Panc1 (cell line): Measurements from ENCODE around the gene RBM11. TPM values are rescaled to one million over a fixed set of nuclear protein-coding genes. Genes with fewer than 3 reads are reported as not detected.

Source experiments
- ATAC-seq: fragments of 200-7000 bp; cut with Tn5 transposase; 2 replicates; pipeline ENCODE4 v1.9.1; 2020; ENCODE audit warnings: mild to moderate bottlenecking, moderate library complexity
- BruUV-seq: library from RNA; stranded (reverse); fragments of 400-500 nt; replicated peaks from 2 replicates; lab custom pipeline; 2021; lab: Mats Ljungman, UMichigan
- CTCF ChIA-PET: fragments of 300-600 bp; sonication (Branson Sonifier 250); formaldehyde crosslinking; loops from one replicate; lab custom pipeline; 2022; ENCODE audit warnings: antibody characterized with exemption; lab: Charles Lee
- POLR2A ChIA-PET: fragments of 300-600 bp; sonication (Branson Sonifier 250); formaldehyde crosslinking; loops from one replicate; lab custom pipeline; 2022; ENCODE audit warnings: antibody characterized with exemption; lab: Charles Lee
- DNase-seq: peaks from one replicate; pipeline ENCODE4 v3.0.0-alpha.2; 2010; ENCODE audit warnings: low read depth, low spot score
- H3K27ac ChIP-seq: 2 replicates; pipeline ENCODE4 v1.5.1; 2011; ENCODE audit warnings: mild to moderate bottlenecking, low read length, inconsistent platforms
- H3K27me3 ChIP-seq: fragments of 200-500 bp; sonication (Bioruptor generic); 2 replicates; pipeline ENCODE4 v1.6.0; 2014; ENCODE audit warnings: low read length, inconsistent platforms; ENCODE audit not compliant: control insufficient read depth, insufficient read depth
- H3K36me3 ChIP-seq: fragments of 200-500 bp; sonication (Bioruptor generic); 2 replicates; pipeline ENCODE4 v1.5.1; 2014; ENCODE audit warnings: inconsistent platforms, mild to moderate bottlenecking, low read length, moderate library complexity; ENCODE audit not compliant: control insufficient read depth, insufficient read depth
- H3K4me1 ChIP-seq: 2 replicates; pipeline ENCODE4 v1.5.1; 2011; ENCODE audit warnings: inconsistent platforms, mild to moderate bottlenecking, low read length, moderate library complexity; ENCODE audit not compliant: control insufficient read depth, insufficient read depth
- H3K4me3 ChIP-seq, 2 experiments: 2 replicates each; pipeline ENCODE4 v1.5.1; 2011 to 2012; ENCODE audit warnings: low read depth in 2 of 2, low read length in 2 of 2, mild to moderate bottlenecking in 2 of 2, inconsistent platforms in 1 of 2, moderate library complexity in 1 of 2
- H3K9me3 ChIP-seq: fragments of 200-500 bp; sonication (Bioruptor generic); 2 replicates; pipeline ENCODE4 v1.5.1; 2014; ENCODE audit warnings: low read depth, mild to moderate bottlenecking, inconsistent platforms, low read length, moderate library complexity; ENCODE audit not compliant: control insufficient read depth, insufficient read depth
- CTCF ChIP-seq: fragments of 450-650 bp; IDR thresholded peaks from 2 replicates; pipeline ENCODE4 v1.5.1; 2017; ENCODE audit warnings: mild to moderate bottlenecking
- POLR2AphosphoS5 ChIP-seq: IDR thresholded peaks from 2 replicates; pipeline ENCODE4 v1.6.1; 2012; ENCODE audit warnings: mild to moderate bottlenecking, low read depth, low read length, moderate library complexity
- REST ChIP-seq, 2 experiments: IDR thresholded peaks; 2 replicates each; pipeline ENCODE4 v1.6.1; 2011 to 2012; ENCODE audit warnings: low read depth in 2 of 2, control low read depth in 1 of 2, low read length in 1 of 2, mild to moderate bottlenecking in 1 of 2, moderate library complexity in 1 of 2; ENCODE audit not compliant: insufficient read depth in 1 of 2
- SIN3A ChIP-seq: IDR thresholded peaks from 2 replicates; pipeline ENCODE4 v1.6.1; 2012; ENCODE audit warnings: low read depth, mild to moderate bottlenecking, low read length, moderate library complexity, borderline replicate concordance; ENCODE audit not compliant: insufficient read depth
- TCF7L2 ChIP-seq: IDR thresholded peaks from 2 replicates; pipeline ENCODE4 v1.6.1; 2011; ENCODE audit warnings: mild to moderate bottlenecking, low read depth, low read length, inconsistent platforms
- in situ Hi-C: cut with HindIII; loops from 2 replicates; pipeline ENCODE4 v1.10.0; 2016; ENCODE audit warnings: low sequenced_read_pairs, low pct_unique_long_range_greater_than_20kb
- intact Hi-C: fragments of 100-400 bp; cut with micrococcal nuclease; formaldehyde crosslinking; loops from one replicate; pipeline ENCODE4 v1.10.0; 2022; ENCODE audit not compliant: unreplicated experiment
- total RNA-seq: library from RNA; stranded (reverse); gene quantifications from one replicate; pipeline ENCODE4 v1.2.1, GENCODE V29; 2021; ENCODE audit not compliant: unreplicated experiment

Gene RBM11
- total RNA-seq, 1 experiment from 2014 or later = 0.15 TPM

GRCh38 chr21:14251336-14251735 lies 35.4 kb downstream of the RBM11 start:
- no TSS peak for BruUV-seq
- ChIA-PET CTCF (no interaction called here), POLR2A (no interaction called here)
- ATAC-seq (no peak), DNase-seq (no peak)
- no peak for TF ChIP-seq CTCF
- no peak for TF ChIP-seq POLR2AphosphoS5
- TF ChIP-seq REST (IDR thresholded peaks at IDR 0.05; ENCODE audit: insufficient read depth in 1 of 2, low read depth in 2 of 2, low read length in 1 of 2) = no peak
- TF ChIP-seq SIN3A = no peak
- no peak for TF ChIP-seq TCF7L2
- Histone ChIP-seq H3K9me3 (no peaks in the 10 kb centered on the region), H3K36me3 (no peaks in the 10 kb centered on the region), H3K27me3 (no peaks in the 10 kb centered on the region; the same call in 1 of the 2 replicates), H3K27ac (no peak overlapping the region), H3K4me1 (no peaks in the 10 kb centered on the region), H3K4me3 (no peak overlapping the region)
- intact Hi-C loops (no loop called here), in situ Hi-C loops (no loop called here)

GRCh38 chr21:14259747-14260146 lies 43.8 kb downstream of the RBM11 start:
- in situ Hi-C loops = no loop called here
- ChIA-PET POLR2A (no interaction called here), CTCF (no interaction called here)
- no peaks in the 10 kb centered on the region for H3K9me3 ChIP-seq
- ATAC-seq (peak; percentile 92), DNase-seq (peak; percentile 47)
- intact Hi-C loops = no loop called here
- TF ChIP-seq CTCF (peak; percentile 67), REST (IDR thresholded peaks at IDR 0.05; ENCODE audit: insufficient read depth in 1 of 2, low read depth in 2 of 2, low read length in 1 of 2) (no peak)
- H3K27ac ChIP-seq = no peak overlapping the region
- H3K27me3 ChIP-seq = no peaks in the 10 kb centered on the region
- no peaks in the 10 kb centered on the region for H3K4me1 ChIP-seq
- no peaks in the 10 kb centered on the region for H3K36me3 ChIP-seq
- no peak overlapping the region for H3K4me3 ChIP-seq
- BruUV-seq = no TSS peak
